HG02970 (cell line): Measurements from ENCODE around the gene ERMARD.
"Not testable (repeated sequence)": the region's sequence is repeated elsewhere in the genome, so short reads cannot be mapped to it uniquely, and the experiment has no call there.

Experiments
- ATAC-seq: cut with Tn5 transposase; IDR thresholded peaks from one replicate; pipeline ENCODE4 v1.9.1; 2021; ENCODE audit warnings: mild to moderate bottlenecking, moderate library complexity, moderate number of reproducible peaks; ENCODE audit not compliant: unreplicated experiment, low FRiP score

The ERMARD gene

GRCh38 chr6:169729961-169730360, 21.5 kb upstream of the ERMARD start:
- no peak for ATAC-seq

DNA sequence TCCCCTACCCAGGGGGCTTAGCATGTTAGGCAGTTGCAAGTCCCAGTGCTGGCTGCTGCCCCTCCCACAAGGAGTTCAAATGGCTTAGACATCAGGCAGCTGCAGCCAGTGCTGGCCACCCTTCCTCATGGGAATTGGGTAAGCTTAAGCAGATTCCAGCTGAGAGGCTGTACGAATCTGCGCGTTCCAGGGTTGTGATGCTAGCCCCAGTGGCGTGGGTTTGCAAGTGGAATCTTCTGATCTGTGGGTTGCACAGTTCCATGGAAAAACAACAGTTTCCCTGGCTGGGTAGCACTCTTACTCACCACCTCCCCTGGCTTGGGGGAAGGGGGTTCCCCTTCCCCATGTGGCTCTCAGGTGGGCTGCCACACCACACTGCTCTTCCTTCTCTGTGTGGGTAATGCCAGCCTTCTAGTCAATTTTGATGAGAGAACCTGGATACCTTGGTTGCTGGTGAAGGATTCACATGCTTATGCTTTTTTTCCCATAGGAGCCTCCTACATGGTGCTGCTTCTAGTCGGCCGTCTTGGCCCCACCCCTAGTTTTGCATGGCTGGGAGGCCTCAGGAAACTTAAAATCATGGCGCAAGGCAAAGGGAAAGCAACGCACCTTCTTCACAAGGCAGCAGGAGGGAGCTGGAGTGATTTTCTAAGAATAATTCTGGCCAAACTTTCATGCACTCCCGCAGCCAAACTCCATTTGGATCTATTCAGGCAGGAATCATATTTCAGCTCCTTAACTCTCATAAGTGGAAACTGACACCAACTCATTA, 13.0 kb upstream of the ERMARD start:
- ATAC-seq = no peak

DNA sequence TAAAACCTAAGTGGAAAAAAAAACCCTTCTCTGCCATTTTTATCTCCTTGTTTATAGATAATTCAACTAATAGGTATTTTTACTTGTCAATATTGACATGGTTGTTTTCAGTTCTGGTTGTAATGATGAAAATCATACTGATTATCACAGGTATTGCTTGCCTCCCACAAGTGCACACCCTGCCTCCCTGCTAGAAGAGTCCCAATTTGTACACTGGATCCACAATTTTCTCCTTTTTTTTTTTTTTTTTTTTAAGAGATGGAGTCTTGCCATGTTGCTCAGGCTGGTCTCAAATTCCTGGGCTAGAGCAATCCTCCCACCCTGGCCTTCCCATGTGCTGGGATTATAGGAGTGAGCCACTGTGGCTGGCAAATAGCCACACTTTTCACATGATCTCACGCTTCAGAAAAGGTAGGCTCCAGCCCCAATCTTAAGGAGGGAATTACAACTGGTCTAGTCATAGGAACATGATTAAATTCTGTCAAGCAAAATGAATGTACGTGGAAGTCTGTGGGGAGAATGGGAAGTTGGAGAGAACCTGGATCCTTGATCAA, 12.4 kb upstream of the ERMARD start:
- no peak for ATAC-seq

DNA sequence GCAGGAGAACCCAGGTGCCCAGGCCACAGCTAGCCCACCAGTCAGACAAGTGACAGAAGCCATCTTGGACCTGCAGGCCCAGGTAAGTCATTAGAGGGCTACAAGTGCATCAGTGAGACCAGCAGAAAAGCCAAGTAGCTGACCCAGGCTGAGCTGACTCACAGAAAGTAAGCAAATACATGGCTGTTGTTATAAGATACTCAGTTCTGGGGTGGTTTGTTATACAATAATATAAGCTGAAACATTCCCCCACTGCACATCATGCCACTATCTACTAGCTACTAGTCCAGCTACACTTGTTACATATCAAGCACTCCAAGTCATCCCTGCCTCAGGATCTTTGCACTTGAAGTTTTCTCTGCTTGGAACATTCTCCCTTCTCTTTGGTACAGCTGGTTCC, 10.1 kb upstream of the ERMARD start:
- ATAC-seq = no peak

GRCh38 chr6:169745405-169745804, 6.0 kb upstream of the ERMARD start:
- no peak for ATAC-seq

DNA sequence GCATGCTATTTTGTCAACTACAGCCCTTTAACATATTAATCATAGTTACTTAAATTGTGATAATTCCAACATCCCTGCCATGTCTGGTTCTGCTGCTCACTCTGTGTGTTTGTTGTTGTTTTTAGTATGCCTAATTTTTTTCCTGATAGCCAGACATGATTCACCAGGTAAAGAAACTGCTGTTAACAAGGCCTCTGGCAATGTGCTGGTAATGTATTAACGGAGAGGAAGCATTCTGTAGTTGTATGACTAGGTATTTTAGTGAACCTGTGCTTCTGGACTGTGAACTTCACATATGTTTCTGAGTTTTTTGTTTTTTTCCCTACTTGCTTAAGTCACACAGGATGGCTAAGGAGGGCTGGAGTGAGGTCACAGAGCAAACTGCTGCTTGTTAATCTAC, 4.9 kb upstream of the ERMARD start:
- no peak for ATAC-seq

GRCh38 chr6:169752074-169752623, 727 bp downstream of the ERMARD start:
- ATAC-seq = no peak

- no peak for ATAC-seq
These were observed 3.7 kb downstream of the ERMARD start for GRCh38 chr6:169755162-169755561.

GRCh38 chr6:169763308-169763707, 11.9 kb downstream of the ERMARD start:
- no peak for ATAC-seq

- no peak for ATAC-seq
These were observed 12.5 kb downstream of the ERMARD start for GRCh38 chr6:169763881-169764280.

- not testable (repeated sequence) for ATAC-seq
These were observed 14.4 kb downstream of the ERMARD start for GRCh38 chr6:169765789-169766188.

DNA sequence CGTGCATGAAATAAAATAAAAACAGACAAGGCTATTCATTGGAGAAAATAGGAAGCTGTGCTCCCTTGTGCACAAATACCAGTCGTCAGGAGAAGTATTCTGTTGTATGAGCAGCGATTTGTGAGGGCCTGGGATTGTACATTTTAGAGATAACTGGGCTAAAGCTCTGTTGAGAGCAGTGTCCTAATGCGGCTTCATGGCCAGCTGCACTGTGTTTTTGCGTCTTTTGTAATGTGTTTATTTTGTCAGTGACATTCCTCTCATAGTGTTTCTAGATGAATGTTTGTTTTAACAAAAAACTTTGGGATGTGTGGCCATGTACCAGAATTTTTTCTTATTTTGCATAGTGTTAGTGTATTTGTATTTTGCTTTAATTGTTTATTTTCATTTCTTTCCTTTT, 14.8 kb downstream of the ERMARD start:
- no peak for ATAC-seq

DNA sequence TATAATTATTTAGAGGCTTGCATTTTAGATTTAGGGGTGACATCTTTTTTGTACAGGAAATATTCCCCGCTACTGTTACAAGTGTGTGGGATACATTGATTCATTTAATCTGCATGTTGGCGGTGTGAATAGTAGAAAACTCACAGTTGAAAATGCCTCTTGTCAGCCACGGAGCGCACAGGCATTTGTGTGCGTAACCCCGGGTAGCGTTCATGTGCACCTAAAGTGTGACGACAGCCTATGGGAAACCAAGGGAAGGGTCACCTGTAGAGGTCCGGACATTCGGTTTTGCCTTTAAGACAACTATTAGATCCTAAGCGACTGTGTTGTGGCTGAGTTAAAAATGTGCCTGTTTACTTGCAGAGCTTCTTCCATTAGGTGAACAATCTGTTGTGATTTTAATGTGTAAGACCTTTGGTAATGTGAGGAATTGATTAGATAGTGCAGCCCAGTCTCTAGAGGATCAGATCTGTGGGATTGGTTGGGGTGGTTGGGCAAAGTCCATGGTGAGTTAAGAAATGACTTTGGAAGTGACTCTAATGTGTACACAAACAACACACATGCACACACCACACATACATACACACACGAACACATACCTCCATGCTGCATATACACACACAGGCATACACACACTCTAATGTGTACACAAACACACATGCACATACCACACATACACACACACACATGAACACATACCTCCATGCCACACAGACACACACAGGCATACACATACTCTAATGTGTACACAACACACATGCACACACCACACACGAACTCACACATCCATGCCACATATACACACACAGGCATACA, 15.7 kb downstream of the ERMARD start:
- no peak for ATAC-seq

DNA sequence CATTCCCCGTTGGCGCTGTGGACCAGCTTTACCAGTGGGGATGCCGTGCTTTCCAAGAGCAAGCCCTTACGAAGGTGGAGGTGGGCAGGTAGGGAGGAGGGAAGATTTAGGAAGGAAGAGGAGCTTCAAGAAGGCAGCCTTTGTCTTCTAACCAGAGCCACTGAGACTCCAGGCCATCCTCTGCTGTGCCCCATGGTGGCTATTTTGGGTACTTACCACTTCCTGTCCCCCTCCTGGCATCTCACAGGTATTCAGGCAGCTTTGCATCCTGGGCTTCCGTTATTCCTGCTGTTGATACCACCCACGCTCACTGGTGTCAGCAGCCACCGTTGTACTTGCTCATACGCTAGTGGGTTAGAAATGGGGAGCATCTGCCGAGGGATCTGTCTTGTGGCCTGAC, 22.9 kb downstream of the ERMARD start:
- ATAC-seq = no peak

DNA sequence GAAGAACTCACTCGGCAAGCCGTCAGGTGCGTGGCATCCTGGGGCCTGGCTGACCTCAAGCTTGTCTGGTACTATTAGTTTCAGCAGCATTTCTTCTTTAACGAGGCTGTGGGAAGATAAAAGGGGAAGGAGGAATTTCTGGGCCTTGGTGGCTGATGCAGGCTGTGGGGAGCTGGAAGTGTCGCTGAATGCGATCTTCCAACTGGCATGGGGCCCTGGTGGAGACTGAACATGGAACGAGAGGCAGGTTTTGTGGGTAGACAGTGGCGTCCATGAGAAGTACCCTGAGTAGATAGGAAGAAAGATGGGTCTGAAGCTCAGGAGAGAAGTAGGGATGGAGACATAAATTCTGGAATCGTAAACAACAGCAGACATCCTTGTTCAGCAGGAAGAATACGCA, 23.9 kb downstream of the ERMARD start:
- no peak for ATAC-seq

DNA sequence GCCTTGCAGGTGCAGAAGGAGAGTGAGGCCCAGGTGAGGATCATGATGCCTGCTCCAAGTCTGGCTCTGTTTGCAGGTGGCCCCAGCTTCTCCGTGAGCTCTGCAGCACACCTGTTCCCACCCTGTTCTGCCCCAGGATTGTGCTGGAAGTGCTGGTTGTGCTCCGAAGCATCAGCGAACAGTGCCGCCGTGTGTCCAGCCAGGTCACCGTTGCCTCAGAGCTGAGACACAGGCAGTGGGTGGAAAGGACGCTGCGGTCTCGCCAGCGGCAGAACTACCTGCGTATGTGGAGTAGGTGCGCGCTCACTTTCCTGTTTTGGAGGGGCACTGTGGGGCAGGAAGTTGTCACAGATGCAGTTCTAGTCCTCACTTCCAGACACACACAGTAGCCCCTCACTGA, 25.0 kb downstream of the ERMARD start:
- ATAC-seq = no peak

DNA sequence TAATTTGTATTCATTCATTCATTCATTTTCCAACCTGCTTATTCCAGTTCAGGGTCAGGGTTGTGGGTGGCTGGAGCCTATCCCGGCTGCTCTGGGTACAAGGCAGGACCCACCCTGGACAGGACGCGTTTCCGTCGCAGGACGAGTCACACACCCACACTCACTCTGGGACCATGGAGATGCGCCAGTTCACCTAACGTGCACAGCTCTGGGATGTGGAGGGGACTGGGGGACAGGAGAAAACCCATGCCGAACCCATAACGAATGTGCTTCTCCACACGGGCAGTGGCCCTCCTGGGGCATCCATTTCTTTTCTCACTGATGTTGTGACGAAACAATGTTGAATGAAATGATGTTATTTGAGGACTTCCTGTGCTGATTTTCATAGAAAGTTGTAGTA, 26.5 kb downstream of the ERMARD start:
- no peak for ATAC-seq

GRCh38 chr6:169778646-169779045, 27.2 kb downstream of the ERMARD start:
- ATAC-seq = no peak

DNA sequence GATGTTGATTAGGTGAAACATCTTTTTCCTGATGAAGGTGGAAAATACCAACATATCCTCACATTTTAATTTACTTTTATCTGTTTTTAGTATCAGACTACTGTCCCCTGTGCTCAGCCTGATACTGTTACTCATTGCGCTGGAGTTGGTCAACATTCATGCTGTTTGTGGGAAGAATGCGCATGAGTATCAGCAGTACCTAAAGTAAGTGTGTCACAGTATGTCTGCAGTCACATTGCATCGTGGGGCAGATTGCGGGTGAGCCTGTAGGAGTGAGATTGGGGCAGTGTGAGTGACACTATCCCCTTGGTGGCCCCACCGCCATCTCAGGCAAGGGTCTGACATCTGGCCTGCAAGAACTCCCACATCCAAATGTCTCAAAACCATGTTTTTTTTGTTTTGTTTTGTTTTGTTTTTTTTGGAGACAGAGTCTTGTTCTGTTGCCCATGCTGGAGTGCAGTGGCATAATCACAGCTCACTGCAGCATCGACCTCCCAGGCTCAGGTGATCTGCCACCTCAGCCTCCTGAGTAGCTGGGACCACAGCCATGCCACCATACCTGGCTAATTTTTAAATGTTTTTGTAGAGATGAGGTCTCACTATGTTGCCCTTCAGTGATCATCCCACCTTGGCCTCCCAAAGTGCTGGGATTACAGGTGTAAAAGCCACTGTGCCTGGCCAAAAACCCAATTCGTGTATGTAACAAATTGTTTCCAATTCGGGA, 27.8 kb downstream of the ERMARD start:
- ATAC-seq = no peak

DNA sequence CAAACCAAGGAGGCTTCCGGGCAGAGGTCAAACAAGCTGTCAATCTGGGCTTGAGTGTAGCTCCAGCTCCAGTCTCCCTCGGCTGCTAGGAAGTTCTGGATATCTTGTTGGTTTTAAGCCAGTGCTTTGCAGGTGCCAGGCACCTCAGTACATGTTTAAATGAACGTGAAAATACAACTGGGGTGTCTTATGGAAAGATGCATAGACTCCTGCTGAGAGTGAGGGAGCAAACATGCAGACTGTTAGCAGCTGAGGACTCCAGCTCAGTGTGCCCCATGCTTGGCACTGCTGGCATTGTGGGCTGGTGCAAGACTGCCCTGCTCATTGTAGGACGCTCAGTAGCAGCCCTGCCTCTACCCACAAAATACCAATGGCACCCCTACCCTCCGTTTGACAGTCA, 28.5 kb downstream of the ERMARD start:
- ATAC-seq = no peak
